IPS DF 19.7 (cell line): ENCODE results near the gene MTMR3.

Experiments
- DNase-seq: peaks from one replicate; pipeline ENCODE4 v3.0.0-alpha.2; 2013; ENCODE audit warnings: low read depth, low spot score

Gene MTMR3

DNA sequence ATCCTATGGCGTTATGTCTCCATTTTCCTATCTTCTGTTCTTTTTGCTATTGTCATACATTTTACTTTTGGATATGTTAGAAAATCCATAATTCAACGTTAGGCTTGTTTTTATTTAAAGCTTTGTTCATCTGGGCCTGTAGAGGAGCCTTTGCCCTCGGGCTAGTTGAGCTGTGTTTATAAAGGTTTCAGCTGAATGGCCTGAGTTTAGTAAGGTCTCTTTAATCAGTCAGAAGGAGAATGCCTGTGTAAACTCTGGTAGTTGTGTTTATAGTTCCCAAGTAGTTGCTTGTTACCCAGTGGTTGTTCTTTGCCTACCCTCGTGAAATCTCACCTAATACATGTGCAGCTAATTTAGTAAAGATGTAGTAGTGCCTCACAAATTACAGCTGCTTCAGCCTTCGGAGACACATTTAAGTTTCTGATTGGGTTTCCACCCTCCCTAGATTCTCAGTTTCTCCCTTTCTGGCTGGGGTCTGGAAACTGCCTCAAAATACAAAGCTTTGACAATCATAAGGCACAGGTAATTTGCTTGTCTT is 33.1 kb downstream of the MTMR3 start:
- no peak for DNase-seq

DNA sequence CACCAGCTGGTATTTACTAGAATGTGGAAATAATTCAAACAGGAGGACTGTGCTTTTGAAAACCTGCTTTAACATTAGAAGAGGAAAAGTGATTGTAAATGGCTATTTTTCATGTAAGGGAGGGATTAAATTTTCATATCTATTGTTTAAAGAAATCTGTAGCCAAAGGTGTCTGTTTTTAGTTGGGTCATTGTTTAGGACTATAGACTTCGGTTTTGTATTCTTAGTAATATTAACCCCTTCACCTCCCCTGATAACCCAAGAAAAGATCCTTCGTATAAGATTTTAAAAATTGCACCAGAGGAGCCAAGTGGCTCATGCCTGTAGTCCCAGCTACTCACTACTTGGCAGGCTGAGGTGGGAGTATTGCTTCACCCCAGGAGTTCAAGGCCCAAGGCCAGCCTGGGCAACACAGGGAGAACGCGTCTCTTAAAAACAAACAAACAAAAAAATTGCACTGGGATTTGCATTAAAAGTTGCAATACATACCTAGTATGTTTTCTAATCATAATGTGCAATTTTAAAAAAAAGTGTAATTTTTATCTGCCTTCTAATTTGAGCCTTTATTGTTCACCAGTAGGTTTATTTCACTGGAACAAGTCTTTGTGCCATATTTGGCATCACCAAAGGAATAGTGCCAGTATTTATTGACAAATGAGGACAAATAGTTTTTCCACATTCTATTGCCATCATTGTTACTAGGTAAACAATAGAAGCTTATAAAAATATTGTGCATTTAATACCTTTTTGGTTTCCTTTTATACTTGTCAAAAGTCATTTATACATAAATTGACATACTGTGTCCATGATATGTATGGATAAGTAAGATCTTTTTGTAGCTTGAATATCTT is 34.3 kb downstream of the MTMR3 start:
- DNase-seq = no peak

DNA sequence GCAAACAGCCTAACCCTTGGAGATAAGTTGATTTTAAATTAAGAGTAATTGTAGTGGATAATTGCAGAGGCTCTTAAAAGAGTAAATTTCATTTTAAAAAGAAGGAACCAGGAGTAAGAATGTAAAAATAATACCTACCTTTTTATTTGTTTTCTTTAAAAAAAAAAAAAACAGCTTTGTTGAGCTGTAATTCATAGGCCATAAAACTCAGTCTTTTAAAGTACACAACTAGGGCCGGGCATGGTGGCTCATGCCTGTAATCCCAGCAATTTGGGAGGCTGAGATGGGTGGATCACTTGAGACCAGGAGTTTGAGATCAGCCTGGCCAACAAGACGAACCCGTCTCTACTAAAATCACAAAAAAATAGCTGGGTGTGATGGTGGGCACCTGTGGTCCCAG is 42.4 kb downstream of the MTMR3 start:
- DNase-seq = no peak

DNA sequence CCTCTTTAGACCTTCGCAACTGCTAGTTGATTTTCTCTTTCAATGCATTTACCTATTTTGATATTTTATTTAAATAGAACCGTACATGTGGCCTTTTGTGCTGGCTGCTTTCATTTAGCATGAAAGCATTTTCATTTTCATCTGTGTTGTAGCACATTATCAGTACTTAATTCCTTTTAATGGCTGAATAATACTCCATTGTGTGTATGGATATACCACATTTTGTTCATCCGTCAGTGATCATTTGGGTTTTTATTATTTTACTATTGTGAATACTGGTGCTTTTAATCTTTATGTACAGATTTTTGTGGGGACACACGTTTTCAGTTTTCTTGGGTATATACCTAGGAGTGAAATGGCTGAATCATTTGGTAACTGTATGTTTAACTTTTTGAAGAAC is 43.1 kb downstream of the MTMR3 start:
- DNase-seq = no peak

DNA sequence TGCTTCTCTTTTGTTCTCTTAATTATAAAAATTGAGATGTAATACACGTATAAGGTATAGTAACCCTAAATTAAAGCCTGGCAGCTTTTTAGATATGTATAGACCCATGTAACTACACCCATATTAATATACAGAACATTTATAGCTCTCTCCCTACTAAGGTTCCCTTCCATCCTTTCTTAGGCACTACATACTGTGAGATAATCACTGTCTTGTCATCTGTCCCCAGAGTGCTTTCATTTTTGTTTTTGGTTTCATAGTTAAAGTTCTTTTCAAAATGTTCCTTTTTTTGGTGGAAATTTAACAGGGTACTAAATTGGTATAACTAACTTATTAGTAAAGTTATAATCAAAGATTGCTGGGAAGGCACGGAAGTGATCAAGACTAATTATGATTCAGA is 49.2 kb downstream of the MTMR3 start:
- DNase-seq = no peak

DNA sequence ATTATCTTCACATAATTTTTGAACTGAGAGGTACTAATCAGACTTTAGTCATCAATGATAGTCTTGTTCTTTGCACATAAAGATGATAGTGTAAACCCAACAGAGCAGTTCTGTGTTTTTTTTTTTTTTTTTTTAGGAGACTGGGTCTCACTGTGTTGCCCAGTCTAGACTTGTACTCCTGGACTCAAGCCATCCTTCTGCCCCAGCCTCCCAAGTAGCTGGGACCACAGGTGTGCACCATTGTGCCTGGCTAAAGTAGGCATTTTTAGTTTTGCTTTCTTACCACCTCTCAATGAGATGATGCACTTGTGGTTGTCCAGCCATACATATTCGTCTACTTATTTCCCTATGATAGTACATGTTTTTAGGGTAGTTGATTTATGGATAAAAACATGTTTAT is 50.6 kb downstream of the MTMR3 start:
- no peak for DNase-seq

DNA sequence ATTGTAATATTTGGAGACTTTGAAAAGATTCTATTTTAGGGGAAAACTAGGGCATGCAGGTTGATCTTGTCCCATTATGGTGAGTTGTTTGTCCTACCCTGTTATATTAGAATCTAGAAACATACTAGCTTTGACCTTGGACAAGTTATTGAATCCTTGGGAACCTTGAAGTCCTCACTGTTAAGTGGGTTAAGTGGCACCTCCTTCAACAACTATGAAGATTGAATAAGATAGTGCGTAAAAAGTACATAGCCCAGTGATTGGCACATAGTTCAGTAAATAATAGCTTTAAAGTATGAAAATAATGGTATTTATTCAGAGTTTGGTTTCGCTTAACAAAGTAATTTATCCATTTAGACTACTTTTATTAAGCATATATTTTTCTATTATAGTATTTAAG is 51.6 kb downstream of the MTMR3 start:
- DNase-seq = no peak

DNA sequence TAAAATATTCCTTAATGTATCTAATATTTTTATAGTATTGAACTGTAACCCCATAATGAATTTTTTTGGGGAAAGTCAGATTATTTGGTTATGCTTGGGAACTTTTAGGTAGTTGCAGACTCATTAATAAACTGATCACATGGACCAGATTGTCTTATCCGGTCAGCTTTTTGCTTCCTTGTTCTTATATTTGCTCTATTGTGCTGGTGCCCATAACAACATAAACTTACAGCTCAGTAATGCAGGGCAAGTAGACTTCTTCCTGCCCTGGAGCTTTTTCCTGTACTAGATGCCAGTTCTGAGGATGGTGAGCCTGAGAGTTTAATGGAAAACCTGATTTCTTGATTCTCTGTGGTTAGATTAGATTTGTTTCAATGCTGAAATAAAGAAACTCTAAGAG is 53.2 kb downstream of the MTMR3 start:
- DNase-seq = no peak

DNA sequence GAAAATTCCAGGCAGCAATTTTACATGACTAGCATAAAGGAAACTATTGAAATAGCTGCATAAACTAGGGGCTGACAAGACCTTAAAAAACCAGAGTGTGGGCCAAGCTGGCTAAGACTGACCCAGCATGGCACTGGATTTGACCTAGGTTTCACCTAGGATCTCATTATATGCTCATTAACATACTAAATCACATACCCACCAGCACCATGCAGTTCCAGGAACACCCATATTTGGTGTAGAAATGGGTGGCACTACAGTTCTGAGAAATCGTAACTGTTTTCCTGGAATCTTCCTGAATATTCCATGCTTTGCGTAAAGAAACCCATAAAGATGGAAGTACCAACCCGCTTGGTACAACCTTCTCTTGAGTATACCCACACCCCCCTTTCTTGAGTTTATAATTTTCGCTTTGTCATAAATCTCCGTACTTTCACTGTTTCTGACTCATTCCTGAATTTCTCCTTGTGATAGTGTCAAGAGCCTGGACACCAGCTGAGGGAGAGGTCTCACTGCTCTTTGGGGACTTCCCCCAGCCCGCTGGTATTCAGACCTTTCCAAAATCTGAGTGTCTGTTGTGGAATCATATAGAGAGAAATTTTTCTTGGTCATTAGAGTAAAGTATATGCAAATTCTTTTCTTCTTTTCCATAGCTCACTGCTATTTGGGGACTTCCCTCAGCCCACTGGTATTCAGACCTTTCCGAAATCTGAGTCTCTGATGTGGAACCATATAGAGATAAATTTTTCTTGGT is 55.1 kb downstream of the MTMR3 start:
- DNase-seq = no peak

DNA sequence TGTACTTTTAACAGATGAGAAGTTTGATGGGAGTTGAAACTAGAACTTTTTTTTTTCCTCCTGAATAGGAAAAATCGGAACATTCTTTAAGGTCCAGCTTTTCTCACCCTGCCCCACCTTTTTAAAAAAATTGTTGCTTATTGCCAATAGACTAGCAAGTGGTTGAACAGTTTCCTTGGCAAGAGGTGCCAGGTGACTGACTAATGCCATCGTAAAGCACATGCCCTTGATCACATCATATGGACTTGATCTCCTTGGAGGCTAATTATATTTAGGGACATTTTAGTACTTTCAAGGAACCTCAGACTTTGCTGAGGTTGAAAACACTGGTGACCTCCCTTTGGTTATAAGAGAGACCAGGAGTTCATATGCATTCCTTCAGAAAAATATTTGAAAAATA is 57.6 kb downstream of the MTMR3 start:
- no peak for DNase-seq

DNA sequence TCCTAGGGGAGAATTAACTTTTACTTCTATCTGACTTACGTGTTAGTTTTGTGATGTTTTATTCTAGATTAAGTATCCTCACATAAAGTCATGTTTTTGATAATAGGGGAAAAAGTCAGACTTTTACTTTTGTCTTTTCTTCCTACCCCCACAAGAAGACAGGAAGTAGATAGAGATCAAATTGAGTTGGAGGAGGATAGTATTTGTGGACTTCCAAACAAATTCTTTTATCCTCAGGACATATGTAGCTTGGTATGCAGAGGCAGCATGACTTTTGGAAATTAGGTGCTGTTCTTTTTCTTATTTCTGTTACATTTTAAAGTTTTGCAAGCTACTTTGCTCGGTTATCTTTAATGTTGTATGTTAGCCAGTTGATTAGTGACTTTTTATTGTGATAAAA is 61.4 kb downstream of the MTMR3 start:
- DNase-seq = no peak

DNA sequence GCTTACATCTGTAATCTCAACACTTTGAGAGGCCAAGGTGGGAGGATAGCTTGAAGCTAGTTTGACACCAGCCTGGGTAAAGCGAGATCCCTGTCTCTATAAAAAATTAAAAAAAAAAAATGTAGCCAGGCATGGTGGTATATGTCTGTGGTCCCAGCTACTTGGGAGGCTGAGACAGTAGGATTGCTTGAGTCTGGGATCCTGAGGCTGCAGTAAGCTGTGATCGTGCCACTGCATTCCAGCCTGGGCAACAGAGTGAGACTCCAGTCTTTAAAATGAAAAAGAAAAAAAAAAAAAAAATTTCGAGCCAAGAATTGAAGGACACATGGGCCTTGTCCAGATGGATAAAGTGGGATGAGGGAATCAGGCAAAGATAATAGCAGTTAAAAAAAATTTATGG is 62.5 kb downstream of the MTMR3 start:
- DNase-seq = no peak

DNA sequence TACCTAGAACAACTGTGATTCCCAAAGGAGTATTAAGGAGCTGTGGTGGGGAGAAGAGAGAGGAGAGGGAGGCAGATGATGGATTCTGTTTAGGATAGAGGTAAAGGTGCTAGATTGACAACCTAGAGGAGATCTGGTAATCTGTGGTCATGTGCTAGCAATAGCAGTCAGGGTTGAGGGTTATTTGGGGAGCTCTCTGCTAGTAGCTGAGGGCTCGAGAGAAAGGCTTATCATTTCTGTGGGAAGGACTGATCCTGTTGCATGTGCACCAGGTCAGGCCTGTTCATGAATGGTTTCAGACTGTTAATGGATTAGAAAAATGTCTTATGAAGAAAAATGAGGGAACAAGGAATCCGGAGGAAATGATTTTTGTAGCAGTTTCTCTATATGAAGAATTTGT is 63.2 kb downstream of the MTMR3 start:
- no peak for DNase-seq

DNA sequence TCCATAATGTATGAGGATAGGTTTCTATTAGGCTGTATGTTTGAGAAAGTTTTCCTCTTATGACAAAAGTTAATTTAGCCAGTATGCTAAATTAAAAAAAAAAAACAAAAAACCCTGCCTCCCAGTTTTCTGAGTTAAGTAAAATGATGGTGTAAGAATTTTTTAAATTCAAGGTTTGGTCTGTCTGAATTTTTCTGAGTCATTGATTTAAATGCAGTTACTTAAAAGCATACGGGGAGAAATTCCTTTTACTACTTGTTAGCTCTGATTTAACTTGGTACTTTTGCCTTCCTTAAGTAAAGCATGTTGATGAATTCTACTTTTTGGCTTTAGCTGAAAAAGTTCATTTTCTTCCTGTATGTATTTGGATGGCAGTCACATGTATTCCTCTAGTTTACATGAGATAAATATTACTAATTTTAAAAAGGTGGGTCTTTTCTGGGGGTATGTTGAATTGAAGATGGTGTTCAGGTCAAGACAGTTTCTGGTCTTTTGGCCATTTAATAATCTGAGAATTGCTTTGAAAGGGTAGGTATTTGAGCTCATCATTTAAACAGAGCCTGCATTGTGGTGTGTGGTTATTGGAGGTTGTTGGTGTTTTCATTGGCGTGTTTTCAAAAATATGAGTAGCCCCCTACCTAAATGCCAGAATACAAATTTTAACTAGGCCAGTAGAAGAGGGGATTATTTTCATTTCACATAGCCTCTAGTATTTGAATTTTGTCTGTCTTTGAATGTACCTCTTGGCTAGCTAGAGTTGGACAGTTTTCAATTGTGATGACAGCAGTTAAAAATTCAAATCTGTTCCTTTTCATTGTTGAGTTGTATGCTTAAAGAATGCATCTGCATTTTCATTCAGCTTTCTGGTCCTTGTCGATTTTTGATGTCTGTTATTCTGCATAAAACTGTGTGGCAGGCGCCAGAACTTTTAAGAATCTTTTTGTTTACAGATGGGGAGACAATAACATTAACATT is 64.7 kb downstream of the MTMR3 start:
- DNase-seq = no peak

DNA sequence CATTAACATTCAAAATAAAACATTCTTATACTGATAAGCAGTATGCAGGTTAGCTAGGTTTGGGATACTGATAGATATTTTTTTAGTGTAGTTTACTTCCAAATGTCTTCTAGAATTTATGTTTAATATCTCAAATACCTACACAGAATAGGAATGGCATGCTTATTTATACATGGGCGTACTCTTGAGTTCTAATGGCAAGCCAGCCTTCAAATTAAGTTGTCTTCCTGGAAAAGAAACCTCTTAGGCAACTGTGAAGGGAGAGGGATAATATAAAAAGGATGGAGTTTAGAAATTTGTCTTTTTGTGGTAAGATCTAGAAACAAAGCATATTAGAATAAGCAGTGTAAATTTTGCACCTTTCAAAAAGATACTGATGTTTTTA is 65.4 kb downstream of the MTMR3 start:
- DNase-seq = no peak

DNA sequence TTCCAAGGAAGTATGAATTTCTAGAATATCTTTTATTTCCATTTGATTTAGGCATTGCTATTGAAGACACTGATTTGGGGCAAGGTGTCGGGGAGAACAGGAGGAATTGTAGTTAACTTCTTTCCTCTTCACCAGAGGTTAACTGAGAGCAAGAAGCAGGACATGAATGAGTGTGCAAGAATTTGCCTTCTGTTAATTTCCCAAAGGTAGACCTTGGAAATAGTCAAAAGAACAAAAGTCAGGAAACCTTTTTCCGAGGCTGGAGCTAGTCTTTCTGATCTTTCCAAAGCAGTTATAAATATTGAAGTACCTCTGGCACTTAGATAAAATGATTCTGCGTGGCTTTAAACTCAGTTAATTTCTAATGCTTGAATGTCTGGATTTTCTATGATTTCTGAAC is 66.9 kb downstream of the MTMR3 start:
- no peak for DNase-seq

DNA sequence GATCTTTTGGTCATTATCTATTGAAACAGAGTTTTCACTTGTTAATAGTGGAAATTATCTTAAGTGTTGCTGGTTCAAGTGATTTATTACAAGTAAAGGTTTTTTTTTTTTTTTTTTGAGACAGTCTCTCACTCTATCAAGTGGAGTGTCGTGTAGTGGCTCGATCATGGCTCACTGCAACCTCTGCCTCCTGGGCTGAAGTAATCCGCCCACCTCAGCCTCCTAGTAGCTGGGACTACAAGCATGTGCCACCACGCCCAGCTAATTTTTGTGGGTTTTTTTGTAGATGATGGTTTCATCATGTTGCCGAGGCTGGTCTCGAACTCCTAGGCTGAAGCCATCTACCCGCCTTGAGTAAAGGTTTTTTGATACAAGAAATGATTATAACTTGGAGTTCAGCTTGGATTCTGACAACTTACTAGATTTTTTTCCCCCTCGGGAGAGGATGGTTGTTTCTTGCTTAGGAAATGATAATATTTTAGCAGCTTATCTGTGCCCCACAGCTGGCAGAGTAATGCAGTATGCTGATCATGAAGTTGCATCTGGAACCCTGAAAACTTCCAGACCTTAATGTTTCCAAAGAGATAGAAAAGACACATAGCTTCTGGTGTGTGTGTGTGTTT is 68.9 kb downstream of the MTMR3 start:
- DNase-seq = no peak

DNA sequence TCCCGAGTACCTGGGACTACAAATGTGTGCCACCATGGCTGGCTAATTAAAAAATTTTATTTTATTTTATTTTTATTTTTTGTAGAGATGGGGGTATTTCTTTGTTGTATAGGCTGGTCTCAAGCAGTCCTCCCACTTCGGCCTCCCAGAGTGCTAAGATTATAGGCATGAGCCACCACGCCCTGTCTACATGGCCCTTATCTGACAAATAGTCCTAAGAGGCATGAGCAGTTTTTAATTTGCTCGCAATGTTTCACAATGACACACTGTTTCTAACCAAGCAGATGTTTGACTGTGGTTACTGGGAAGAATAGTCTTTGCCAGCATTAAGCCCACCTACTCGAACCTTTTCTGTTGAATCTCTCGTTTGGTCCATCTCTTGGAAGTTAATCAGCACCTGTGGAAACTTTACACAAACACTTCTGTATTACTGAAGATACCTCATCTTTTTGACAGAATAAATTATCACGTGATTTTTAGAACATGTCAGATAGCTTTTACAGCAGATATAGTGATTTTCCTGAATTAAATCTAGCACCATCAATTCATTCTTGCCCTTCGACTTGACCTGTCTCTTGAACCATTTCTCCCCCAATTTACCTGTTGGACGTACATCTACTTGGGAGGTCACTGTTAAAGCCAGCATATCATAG is 71.4 kb downstream of the MTMR3 start:
- no peak for DNase-seq

DNA sequence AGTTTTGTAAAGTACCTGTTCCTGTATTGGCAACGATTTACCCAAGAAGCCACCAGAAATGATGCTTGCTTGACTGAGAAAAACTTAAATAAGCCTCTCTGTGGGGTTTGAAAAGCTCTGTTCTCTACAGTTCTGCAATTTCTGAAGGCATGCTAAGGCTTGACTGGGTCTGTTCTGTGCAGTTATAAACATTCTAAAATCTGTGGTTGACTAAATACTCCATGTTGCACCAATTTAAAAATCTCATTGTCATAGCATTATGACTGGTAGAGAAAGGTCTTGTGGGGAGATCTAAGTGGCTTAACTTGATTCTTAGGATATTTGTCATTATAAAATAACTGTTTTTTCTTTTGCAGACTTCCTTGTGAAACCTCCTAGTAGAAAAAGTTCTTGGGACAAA is 73.7 kb downstream of the MTMR3 start:
- DNase-seq = no peak

DNA sequence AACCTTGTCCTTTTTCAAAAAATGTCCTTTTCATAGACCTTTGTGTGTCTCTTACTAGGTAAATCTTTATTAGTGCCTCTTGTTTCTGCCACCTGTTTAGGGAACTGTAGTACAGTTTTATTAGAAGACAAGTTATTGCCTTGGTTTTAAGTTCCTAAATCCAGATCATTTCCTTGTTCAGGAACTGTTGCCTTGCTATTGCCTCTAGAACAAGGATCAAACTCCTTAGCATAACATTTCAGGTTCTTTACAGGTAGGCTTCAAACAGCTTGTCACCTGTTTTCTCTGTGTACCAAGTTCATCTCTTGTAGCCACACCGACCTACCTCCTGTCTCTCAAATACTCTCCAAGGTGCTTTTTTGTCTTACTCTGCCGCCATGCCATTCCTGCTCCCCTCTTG is 75.2 kb downstream of the MTMR3 start:
- no peak for DNase-seq

DNA sequence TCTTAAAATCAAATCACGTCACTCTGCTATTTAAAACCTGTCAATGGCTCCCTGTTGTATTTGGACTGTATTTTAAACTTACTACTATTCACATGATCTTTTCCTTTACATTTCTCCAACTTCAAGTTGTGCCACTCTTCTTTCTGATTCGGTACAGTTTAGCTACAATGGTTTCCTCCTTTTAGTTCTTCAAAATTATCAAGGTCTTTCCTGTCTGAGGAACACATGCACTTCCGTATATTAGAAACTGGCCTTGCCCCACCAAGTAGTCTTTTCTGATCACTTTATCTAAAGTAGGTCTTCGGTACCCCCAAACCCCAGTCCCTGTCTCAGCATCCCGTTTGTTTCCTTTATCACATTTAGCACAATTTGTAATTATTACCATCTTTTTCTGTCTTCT is 81.8 kb downstream of the MTMR3 start:
- no peak for DNase-seq
